ENCODE measurements around the gene PTPRG.

DNA sequence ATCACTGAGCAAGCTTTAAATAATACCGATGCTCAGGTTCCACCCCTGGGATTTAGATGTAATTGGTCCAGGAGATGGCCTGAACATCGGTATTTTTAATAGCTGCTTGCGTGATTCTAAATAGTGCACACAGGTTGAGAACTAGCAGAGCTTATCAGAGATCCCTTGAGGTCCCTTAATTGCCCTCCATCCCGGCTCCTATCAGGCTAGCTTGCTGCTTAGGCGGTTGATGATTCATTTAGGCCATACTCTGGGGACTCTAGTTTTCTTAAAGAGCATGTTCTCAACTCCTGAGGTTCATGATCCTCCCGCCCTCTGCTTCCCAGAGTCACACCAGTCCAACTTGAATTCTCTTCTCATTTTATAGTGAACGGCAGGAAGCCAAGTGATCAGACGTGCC is 531.7 kb downstream of the PTPRG start:
- no peak for TF ChIP-seq POLR2A (IDR thresholded peaks at IDR 0.05)
- TF ChIP-seq, protein P1, sequence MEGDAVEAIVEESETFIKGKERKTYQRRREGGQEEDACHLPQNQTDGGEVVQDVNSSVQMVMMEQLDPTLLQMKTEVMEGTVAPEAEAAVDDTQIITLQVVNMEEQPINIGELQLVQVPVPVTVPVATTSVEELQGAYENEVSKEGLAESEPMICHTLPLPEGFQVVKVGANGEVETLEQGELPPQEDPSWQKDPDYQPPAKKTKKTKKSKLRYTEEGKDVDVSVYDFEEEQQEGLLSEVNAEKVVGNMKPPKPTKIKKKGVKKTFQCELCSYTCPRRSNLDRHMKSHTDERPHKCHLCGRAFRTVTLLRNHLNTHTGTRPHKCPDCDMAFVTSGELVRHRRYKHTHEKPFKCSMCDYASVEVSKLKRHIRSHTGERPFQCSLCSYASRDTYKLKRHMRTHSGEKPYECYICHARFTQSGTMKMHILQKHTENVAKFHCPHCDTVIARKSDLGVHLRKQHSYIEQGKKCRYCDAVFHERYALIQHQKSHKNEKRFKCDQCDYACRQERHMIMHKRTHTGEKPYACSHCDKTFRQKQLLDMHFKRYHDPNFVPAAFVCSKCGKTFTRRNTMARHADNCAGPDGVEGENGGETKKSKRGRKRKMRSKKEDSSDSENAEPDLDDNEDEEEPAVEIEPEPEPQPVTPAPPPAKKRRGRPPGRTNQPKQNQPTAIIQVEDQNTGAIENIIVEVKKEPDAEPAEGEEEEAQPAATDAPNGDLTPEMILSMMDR (IDR thresholded peaks at IDR 0.05): no peak
